Type B pancreatic cell (in vitro differentiated cells): ENCODE data around the gene LMOD3. TPM values are rescaled to one million over a fixed set of nuclear protein-coding genes. Genes with fewer than 3 reads are reported as not detected.
A peak's percentile ranks its signal among the peaks of the same experiment; 100 is the strongest.

Source experiments
- DNase-seq: peaks from one replicate; pipeline ENCODE4 v3.0.0; 2021; ENCODE audit warnings: mixed read lengths; ENCODE audit not compliant: unreplicated experiment; ENCODE audit errors: extremely low spot score
- H3K27ac Mint-ChIP-seq: 2 replicates; pipeline ENCODE4 v1.8.0; 2021; ENCODE audit warnings: mild to moderate bottlenecking, mixed read lengths
- H3K27me3 Mint-ChIP-seq: 2 replicates; pipeline ENCODE4 v1.8.0; 2021; ENCODE audit warnings: mixed read lengths
- H3K36me3 Mint-ChIP-seq: 2 replicates; pipeline ENCODE4 v1.8.0; 2021; ENCODE audit warnings: mixed read lengths
- H3K4me1 Mint-ChIP-seq: one replicate; pipeline ENCODE4 v1.8.0; 2021; ENCODE audit warnings: mixed read lengths; ENCODE audit not compliant: unreplicated experiment
- H3K4me3 Mint-ChIP-seq: 2 replicates; pipeline ENCODE4 v1.8.0; 2021; ENCODE audit warnings: mild to moderate bottlenecking, mixed read lengths
- H3K9me3 Mint-ChIP-seq: 2 replicates; pipeline ENCODE4 v1.8.0; 2021; ENCODE audit warnings: mixed read lengths
- CTCF ChIP-seq: fragments of 200-600 bp; sonication (generic); conservative IDR thresholded peaks from 2 replicates; pipeline ENCODE4 v1.5.0; 2021; ENCODE audit warnings: antibody characterized with exemption, mild to moderate bottlenecking
- total RNA-seq: library from RNA; stranded (reverse); gene quantifications from 2 replicates; pipeline ENCODE4 v1.2.1, GENCODE V29; 2021; ENCODE audit warnings: low replicate concordance

Gene LMOD3
- total RNA-seq, 1 donor from 2014 or later = 0.12 TPM

- H3K4me3 Mint-ChIP-seq = no peak overlapping the region
- no peaks in the 10 kb centered on the region for H3K9me3 Mint-ChIP-seq
- no peak for TF ChIP-seq CTCF
- H3K27ac Mint-ChIP-seq = no peak overlapping the region
- peaks cover 2% of the 10 kb centered on the region for H3K36me3 Mint-ChIP-seq
- H3K27me3 Mint-ChIP-seq = no peaks in the 10 kb centered on the region
- peaks cover 15% of the 10 kb centered on the region for H3K4me1 Mint-ChIP-seq
- no peak for DNase-seq
These were observed 40.0 kb upstream of the LMOD3 start for GRCh38 chr3:69162308-69162980.

DNA sequence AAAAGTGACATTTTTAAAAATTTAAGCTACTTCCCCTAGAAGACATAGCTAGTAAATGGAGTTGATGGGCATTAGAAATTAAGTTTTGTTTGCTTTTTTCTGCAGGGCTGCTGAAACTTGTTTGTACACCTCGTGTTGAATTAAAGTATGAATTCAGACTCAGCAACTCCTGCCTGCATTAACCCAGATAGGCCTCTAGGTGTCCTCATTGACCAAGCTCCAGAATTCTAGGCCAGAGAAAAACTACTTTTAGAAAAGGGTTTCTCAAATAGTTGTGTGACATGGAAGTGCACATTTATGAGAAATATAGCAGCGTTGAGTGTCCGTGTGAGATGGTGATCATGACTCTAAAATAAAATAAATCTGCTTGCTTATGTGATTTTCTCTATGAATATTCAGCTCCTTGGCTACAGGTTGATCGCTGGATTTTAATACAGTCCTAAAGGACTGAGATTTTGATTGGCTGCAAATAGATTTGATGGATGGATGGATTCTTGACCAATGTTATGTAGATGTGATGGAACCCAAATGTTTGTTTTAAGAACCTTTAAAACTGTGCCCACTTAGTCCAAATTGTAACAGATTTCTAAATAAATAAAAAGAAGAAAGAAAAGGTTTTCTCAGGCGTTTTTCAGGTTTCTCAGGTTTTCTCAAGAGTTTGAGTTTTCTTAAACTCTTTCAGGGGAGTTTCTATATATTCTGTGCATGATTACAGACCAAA is 39.4 kb upstream of the LMOD3 start:
- no peak for DNase-seq
- Mint-ChIP-seq H3K27ac (no peak overlapping the region), H3K4me3 (no peak overlapping the region), H3K9me3 (no peaks in the 10 kb centered on the region), H3K4me1 (peaks cover 15% of the 10 kb centered on the region), H3K27me3 (no peaks in the 10 kb centered on the region), H3K36me3 (no peaks in the 10 kb centered on the region)
- peak; percentile 97 for TF ChIP-seq CTCF

GRCh38 chr3:69160525-69160924 is 38.1 kb upstream of the LMOD3 start:
- Mint-ChIP-seq H3K4me1 (peaks cover 15% of the 10 kb centered on the region), H3K27ac (no peak overlapping the region)
- no peak for DNase-seq

DNA sequence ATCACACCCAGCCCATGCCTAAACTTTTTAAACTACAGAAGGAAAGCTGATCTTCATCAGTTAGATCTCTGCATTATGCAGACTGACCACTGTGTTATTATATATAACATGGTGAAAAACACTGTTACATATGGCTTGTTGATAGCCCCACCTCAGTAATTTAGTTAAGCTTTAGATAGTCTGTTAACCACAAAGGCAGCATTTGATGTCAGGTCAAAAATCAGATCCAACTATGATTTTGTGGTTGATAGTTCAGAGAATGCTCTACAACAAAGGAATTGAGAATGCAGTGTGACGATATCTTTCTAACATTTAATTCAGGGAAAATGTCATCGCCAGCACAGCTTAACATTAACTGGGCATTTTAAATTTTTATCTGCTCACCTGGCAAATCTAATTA is 37.7 kb upstream of the LMOD3 start:
- Mint-ChIP-seq H3K36me3 (no peaks in the 10 kb centered on the region), H3K27me3 (no peaks in the 10 kb centered on the region), H3K4me1 (peaks cover 15% of the 10 kb centered on the region), H3K4me3 (no peak overlapping the region), H3K27ac (no peak overlapping the region), H3K9me3 (no peaks in the 10 kb centered on the region)
- no peak for TF ChIP-seq CTCF
- no peak for DNase-seq

More at GRCh38 chr3:69160525-69160924, 38.1 kb upstream of the LMOD3 start:
- no peaks in the 10 kb centered on the region for H3K36me3 Mint-ChIP-seq
- no peak for TF ChIP-seq CTCF
- no peaks in the 10 kb centered on the region for H3K9me3 Mint-ChIP-seq
- H3K27me3 Mint-ChIP-seq = no peaks in the 10 kb centered on the region
- H3K4me3 Mint-ChIP-seq = no peak overlapping the region

DNA sequence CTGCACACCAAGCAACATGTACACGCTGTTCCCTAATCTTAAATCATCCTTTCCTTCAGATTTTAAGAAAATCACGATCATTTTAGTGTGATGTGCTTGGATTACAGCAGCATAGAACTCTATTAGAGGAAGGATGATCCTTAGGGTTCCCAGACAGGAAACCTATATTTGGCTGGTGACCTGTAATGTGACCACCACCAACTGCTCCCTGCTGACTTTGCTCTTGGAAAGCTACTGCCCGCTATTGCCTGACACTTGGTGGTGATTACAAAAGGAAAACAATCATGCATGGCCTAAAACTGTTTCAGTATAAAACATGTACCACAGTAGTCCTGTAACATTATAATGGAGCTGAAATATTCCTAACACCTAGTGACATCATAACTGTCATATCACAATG is 27.2 kb upstream of the LMOD3 start:
- no peaks in the 10 kb centered on the region for H3K9me3 Mint-ChIP-seq
- H3K4me1 Mint-ChIP-seq = peaks cover 6% of the 10 kb centered on the region
- H3K27ac Mint-ChIP-seq = no peak overlapping the region
- H3K4me3 Mint-ChIP-seq = no peak overlapping the region
- no peaks in the 10 kb centered on the region for H3K36me3 Mint-ChIP-seq
- peaks cover 3% of the 10 kb centered on the region for H3K27me3 Mint-ChIP-seq
- TF ChIP-seq CTCF = no peak
- DNase-seq = no peak
